H1 (cell line): ENCODE measurements around the gene DOCK1. TPM values are rescaled to one million over a fixed set of nuclear protein-coding genes. Genes with fewer than 3 reads are reported as not detected.
A peak's percentile ranks its signal among the peaks of the same experiment; 100 is the strongest.

ENCODE experiments used
- CTCF ChIA-PET: fragments of 300-600 bp; sonication (Branson Sonifier 250); formaldehyde crosslinking; loops from one replicate; lab custom pipeline; 2021; ENCODE audit not compliant: partially characterized antibody; lab: Charles Lee
- POLR2A ChIA-PET: fragments of 300-600 bp; sonication (Branson Sonifier 250); formaldehyde crosslinking; loops from one replicate; lab custom pipeline; 2021; ENCODE audit warnings: inconsistent platforms; ENCODE audit not compliant: partially characterized antibody; lab: Charles Lee
- DNase-seq, 2 experiments: peaks; one replicate each; pipeline versions ENCODE4 v3.0.0 to v3.0.0-alpha.2; 2010 to 2022; ENCODE audit warnings: low spot score in 2 of 2, low read depth in 1 of 2, mixed read lengths in 1 of 2
- FAIRE-seq: peaks from 2 replicates; lab custom pipeline; 2011; peaks lifted over from hg19 to GRCh38; lab: Jason Lieb, UNC
- H2AFZ ChIP-seq: 2 replicates; pipeline ENCODE4 v1.8.1; 2012; ENCODE audit warnings: low read length, inconsistent platforms
- H2AK5ac ChIP-seq: 2 replicates; pipeline ENCODE4 v1.6.1; 2013; ENCODE audit warnings: low read depth, low read length
- H2BK120ac ChIP-seq: replicated peaks from 2 replicates; pipeline ENCODE3; 2013; ENCODE audit warnings: low read depth, low read length, inconsistent platforms
- H2BK12ac ChIP-seq: 2 replicates; pipeline ENCODE4 v1.6.1; 2013; ENCODE audit warnings: low read depth, low read length
- H2BK15ac ChIP-seq: 2 replicates; pipeline ENCODE4 v1.6.1; 2013; ENCODE audit warnings: low read length
- H2BK20ac ChIP-seq: 2 replicates; pipeline ENCODE4 v1.6.1; 2013; ENCODE audit warnings: low read length
- H2BK5ac ChIP-seq: 2 replicates; pipeline ENCODE4 v1.6.1; 2013; ENCODE audit warnings: low read depth, low read length
- H3K14ac ChIP-seq: 2 replicates; pipeline ENCODE4 v1.6.1; 2013; ENCODE audit warnings: inconsistent platforms; ENCODE audit not compliant: insufficient read length
- H3K18ac ChIP-seq: 2 replicates; pipeline ENCODE4 v1.6.1; 2013; ENCODE audit warnings: low read length; ENCODE audit errors: extremely low read depth
- H3K23ac ChIP-seq: 2 replicates; pipeline ENCODE4 v1.6.1; 2013; ENCODE audit warnings: inconsistent platforms; ENCODE audit not compliant: insufficient read length
- H3K23me2 ChIP-seq: 2 replicates; pipeline ENCODE4 v1.6.1; 2013; ENCODE audit warnings: low read depth, low read length
- H3K27ac ChIP-seq: 2 replicates; pipeline ENCODE4 v1.6.1; 2011; ENCODE audit warnings: low read depth, low read length, inconsistent platforms
- H3K27me3 ChIP-seq, 4 experiments: replicated peaks in 1 of 4; 1 replicate in 1 of 4; 2 replicates in 3 of 4; pipeline versions ENCODE4 v1.6.1 to v1.8.1; 2011 to 2013; ENCODE audit warnings: low read length in 3 of 4, mild to moderate bottlenecking in 3 of 4, inconsistent platforms in 2 of 4, mixed read lengths in 2 of 4, moderate library complexity in 1 of 4; ENCODE audit not compliant: control insufficient read depth in 3 of 4, insufficient read depth in 3 of 4; ENCODE audit errors: extremely low read depth in 1 of 4
- H3K36me3 ChIP-seq, 4 experiments: 2 replicates each; pipeline versions ENCODE4 v1.6.1 to v1.8.1; 2011 to 2013; ENCODE audit warnings: mild to moderate bottlenecking in 4 of 4, low read length in 3 of 4, moderate library complexity in 2 of 4, control low read depth in 1 of 4, inconsistent platforms in 1 of 4; ENCODE audit not compliant: insufficient read depth in 4 of 4, control insufficient read depth in 2 of 4
- H3K4ac ChIP-seq: replicated peaks from 2 replicates; pipeline ENCODE3; 2013; ENCODE audit warnings: low read length, low read depth, mixed read lengths, inconsistent platforms; ENCODE audit not compliant: insufficient read length
- H3K4me1 ChIP-seq, 4 experiments: replicated peaks in 1 of 4; 1 replicate in 1 of 4; 2 replicates in 3 of 4; pipeline versions ENCODE4 v1.6.1 to v1.8.1; 2011 to 2013; ENCODE audit warnings: low read length in 3 of 4, inconsistent platforms in 2 of 4, mixed read lengths in 1 of 4; ENCODE audit not compliant: insufficient read depth in 4 of 4, control insufficient read depth in 3 of 4
- H3K4me2 ChIP-seq, 2 experiments: 2 replicates each; pipeline versions ENCODE4 v1.6.1 to v1.8.1; 2011 to 2013; ENCODE audit warnings: low read depth in 2 of 2, low read length in 2 of 2, control low read depth in 1 of 2, inconsistent platforms in 1 of 2, mild to moderate bottlenecking in 1 of 2; ENCODE audit not compliant: insufficient read depth in 1 of 2
- H3K4me3 ChIP-seq, 4 experiments: fragments of 200-600, 300-600 bp in 1 of 4; sonication (generic), shearing (Covaris generic), sonication (Bioruptor Twin) in 1 of 4; 2 replicates each; pipeline versions ENCODE4 v1.5.1 to v1.8.1; 2011 to 2016; ENCODE audit warnings: low read length in 4 of 4, low read depth in 3 of 4, control low read depth in 2 of 4, inconsistent platforms in 2 of 4, mild to moderate bottlenecking in 2 of 4, mixed read lengths in 1 of 4, moderate library complexity in 1 of 4; ENCODE audit not compliant: insufficient read depth in 2 of 4; ENCODE audit errors: extremely low read depth in 1 of 4
- H3K56ac ChIP-seq: replicated peaks from 2 replicates; pipeline ENCODE3; 2013; ENCODE audit warnings: low read depth, mild to moderate bottlenecking, mixed read lengths, low read length, inconsistent platforms; ENCODE audit not compliant: insufficient read length
- H3K79me1 ChIP-seq: 2 replicates; pipeline ENCODE4 v1.6.1; 2013; ENCODE audit warnings: low read depth, low read length, control low read depth
- H3K79me2 ChIP-seq, 2 experiments: 2 replicates each; pipeline versions ENCODE4 v1.6.1 to v1.8.1; 2012 to 2013; ENCODE audit warnings: low read length in 2 of 2, mild to moderate bottlenecking in 2 of 2, inconsistent platforms in 1 of 2; ENCODE audit not compliant: insufficient read depth in 2 of 2, control insufficient read depth in 1 of 2
- H3K9ac ChIP-seq, 4 experiments: replicated peaks in 1 of 4; 1 replicate in 1 of 4; 2 replicates in 3 of 4; pipeline versions ENCODE4 v1.6.1 to v1.8.1; 2011 to 2013; ENCODE audit warnings: low read depth in 3 of 4, low read length in 3 of 4, control low read depth in 2 of 4, mild to moderate bottlenecking in 2 of 4, moderate library complexity in 2 of 4, inconsistent platforms in 1 of 4; ENCODE audit errors: extremely low read depth in 1 of 4
- H3K9me3 ChIP-seq, 2 experiments: 2 replicates each; pipeline versions ENCODE4 v1.6.1 to v1.8.1; 2012 to 2013; ENCODE audit warnings: mild to moderate bottlenecking in 2 of 2, moderate library complexity in 2 of 2, control low read depth in 1 of 2, inconsistent platforms in 1 of 2, low read depth in 1 of 2, low read length in 1 of 2, mixed read lengths in 1 of 2; ENCODE audit not compliant: insufficient read depth in 2 of 2
- H4K20me1 ChIP-seq, 2 experiments: replicated peaks in 1 of 2; 2 replicates each; pipeline versions ENCODE3 to v1.8.1; 2011 to 2013; ENCODE audit warnings: inconsistent platforms in 2 of 2, low read length in 2 of 2, mild to moderate bottlenecking in 1 of 2; ENCODE audit not compliant: insufficient read depth in 2 of 2, control insufficient read depth in 1 of 2
- H4K5ac ChIP-seq: 2 replicates; pipeline ENCODE4 v1.6.1; 2013; ENCODE audit warnings: low read length, low read depth, mixed read lengths, inconsistent platforms; ENCODE audit not compliant: insufficient read length
- H4K8ac ChIP-seq: 2 replicates; pipeline ENCODE4 v1.8.0; 2013; ENCODE audit warnings: mild to moderate bottlenecking, moderate library complexity, low read length, inconsistent platforms; ENCODE audit not compliant: insufficient read depth; ENCODE audit errors: extremely low read depth
- H4K91ac ChIP-seq: replicated peaks from 2 replicates; pipeline ENCODE3; 2013; ENCODE audit warnings: low read length, mixed read lengths, inconsistent platforms; ENCODE audit not compliant: insufficient read length
- POLR2AphosphoS5 ChIP-seq: IDR thresholded peaks from 2 replicates; pipeline ENCODE4 v1.6.1; 2011; ENCODE audit warnings: low read depth, low read length
- SUZ12 ChIP-seq: fragments of 200-600 bp; sonication (generic); IDR thresholded peaks from 2 replicates; pipeline ENCODE4 v1.6.1; 2012; ENCODE audit warnings: mild to moderate bottlenecking, inconsistent platforms, low read length, moderate library complexity, mixed read lengths
- WGBS, 2 experiments: shearing (Covaris generic) in 1 of 2; methylation state at CpG; one replicate each; pipeline versions ENCODE4 v1.1.6 to v1.1.7; 2013 to 2015; ENCODE audit warnings: low lambda C conversion rate in 2 of 2, mixed read lengths in 2 of 2, inconsistent platforms in 1 of 2, low coverage in 1 of 2, missing lambda C conversion rate in 1 of 2; ENCODE audit not compliant: insufficient replicate concordance in 2 of 2, insufficient coverage in 1 of 2, insufficient read length in 1 of 2; ENCODE audit errors: extremely low coverage in 1 of 2, missing lambda C conversion rate in 1 of 2; 5-methylcytosine and 5-hydroxymethylcytosine counted together
- polyA plus RNA-seq, 7 experiments: library from polyadenylated mRNA; depleted of rRNA in 3 of 7; stranded (reverse) in 5 of 7; unstranded in 2 of 7; fragments of >200 nt in 5 of 7; fragments of 200-250 nt in 2 of 7; gene quantifications; 1 replicate in 5 of 7; 2 replicates in 1 of 7; 4 replicates in 1 of 7; pipeline versions ENCODE4 v1.2.1 to v1.2.3, GENCODE V29; 2011 to 2013; ENCODE audit warnings: missing spikeins in 2 of 7, mixed read lengths in 2 of 7
- total RNA-seq: library from RNA; stranded (reverse); fragmentation: NEBNext Ultra II Directional; extraction: Animal tissue kit (Norgen Biotek cat#: 25700); gene quantifications from 2 replicates; pipeline ENCODE4 v1.2.1, GENCODE V29; 2021

The DOCK1 gene
- total and polyA plus RNA-seq, 2 of the 8 experiments (the other 6 are each of a cell fraction or from before 2014, with no cell fraction given): 11.6 to 53.0 TPM

GRCh38 chr10:127194111-127194510 is 288.9 kb downstream of the DOCK1 start:
- H3K4me1 ChIP-seq: peaks cover 3 to 9% (median 7%) of the 10 kb centered on the region in 4 experiments; a peak in 5 of 7 replicates
- CTCF ChIA-PET: interaction anchor here (0.7 to 1.3 kb wide), 8 partner anchors 15 to 1130 kb away, joined by 3 to 4 read pairs (median 3); no protein-coding TSS in a partner anchor
- no peak for FAIRE-seq
- no peak for TF ChIP-seq POLR2AphosphoS5
- TF ChIP-seq SUZ12: no peak

More at GRCh38 chr10:127194111-127194510, 288.9 kb downstream of the DOCK1 start:
- no peak overlapping the region for H2AK5ac ChIP-seq
- peaks cover 0 to 34% (median 17%) of the 10 kb centered on the region in 4 experiments; a peak in 6 of 7 replicates for H3K27me3 ChIP-seq
- no peak overlapping the region for H3K27ac ChIP-seq
- 83% methylated on average over 2 of the region's 2 CpGs; no CpG with 5 or more reads in 1 of the 2 experiments for WGBS, 2 experiments
- H3K4me3 ChIP-seq: no peak overlapping the region
- H3K23ac ChIP-seq: peak overlapping the region; percentile 60
- H4K5ac ChIP-seq: no peak overlapping the region
- H4K20me1 ChIP-seq: peaks cover 11 to 13% of the 10 kb centered on the region in 2 experiments
- POLR2A ChIA-PET: no interaction called here
- H2BK15ac ChIP-seq: no peak overlapping the region
- H3K14ac ChIP-seq: no peak overlapping the region
- no peak overlapping the region for H3K4ac ChIP-seq
- no peak overlapping the region for H2BK12ac ChIP-seq
- no peaks in the 10 kb centered on the region for H3K36me3 ChIP-seq
- H3K79me1 ChIP-seq: no peaks in the 10 kb centered on the region
- no peak overlapping the region for H3K56ac ChIP-seq
- no peak overlapping the region for H2BK5ac ChIP-seq
- no peak overlapping the region for H4K91ac ChIP-seq
- no peak overlapping the region for H3K9ac ChIP-seq
- H3K18ac ChIP-seq: no peak overlapping the region
- H3K4me2 ChIP-seq: peak overlapping the region; percentile 93 to 97; a peak in 2 of 4 replicates
- H3K23me2 ChIP-seq: peaks cover 13% of the 10 kb centered on the region; the same call in 1 of the 2 replicates
- no peak overlapping the region for H2BK20ac ChIP-seq
- H3K79me2 ChIP-seq: no peaks in the 10 kb centered on the region
- no peak overlapping the region for H2BK120ac ChIP-seq
- no peak for DNase-seq
- H2AFZ ChIP-seq: no peak overlapping the region
- no peak overlapping the region for H4K8ac ChIP-seq
- H3K9me3 ChIP-seq: no peaks in the 10 kb centered on the region
